ENCODE results near the gene SNRPB2.

SNRPB2 gene

DNA sequence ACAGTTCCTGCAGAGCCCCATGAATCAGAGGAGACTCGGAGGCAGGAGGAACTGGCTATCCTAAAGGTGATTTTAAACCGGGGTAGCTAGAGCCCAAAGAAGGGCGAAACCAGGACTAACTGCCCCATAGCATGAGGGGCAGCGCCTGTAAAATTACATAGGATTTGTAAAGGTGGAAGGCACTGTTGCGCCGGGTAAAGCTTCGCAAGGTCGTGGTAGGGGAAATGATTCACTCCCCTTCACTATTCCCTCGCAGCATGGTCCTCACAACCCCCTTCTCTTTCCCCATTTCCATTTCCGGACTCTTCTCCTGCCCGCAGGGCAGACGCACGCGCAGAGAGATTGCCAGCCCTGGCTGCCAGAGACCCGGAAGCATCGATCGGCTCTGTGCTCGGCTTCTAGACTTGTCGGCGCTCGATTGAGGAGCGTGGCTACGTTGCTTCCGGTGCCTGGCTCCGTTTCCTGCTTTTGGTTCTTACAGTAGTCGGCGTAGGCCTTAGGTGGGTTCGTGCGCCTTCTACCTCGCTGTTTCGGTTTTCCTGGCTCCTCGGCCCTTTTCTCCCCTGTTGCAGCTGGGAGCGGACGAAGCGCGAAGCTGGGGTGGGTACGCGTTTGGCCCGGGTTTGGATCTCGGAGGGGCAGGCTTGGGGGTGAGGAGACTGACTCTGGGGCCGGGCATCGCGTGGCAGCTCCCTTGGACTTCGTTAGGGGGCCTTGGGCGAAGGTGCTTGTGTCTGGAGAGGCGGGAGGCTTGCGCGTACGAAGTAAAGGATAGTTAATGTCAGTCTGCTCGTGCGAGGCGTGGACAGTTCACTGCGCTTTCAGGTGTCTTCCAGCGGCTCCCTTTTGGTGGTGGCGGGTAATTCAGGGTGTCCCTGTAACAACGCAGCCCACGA is at the start of gene SNRPB2:
Gene SNRPB2, plus strand, starts transcription at position 462 of the 896 bp plus-strand sequence. CDS start 1,677 bp downstream, outside the sequence.
- DNase-seq: peak; percentile 69 to 86 (median 81)

- no peak for DNase-seq
These were observed 45.4 kb upstream of the SNRPB2 start for GRCh38 chr20:16684416-16684815.

DNA sequence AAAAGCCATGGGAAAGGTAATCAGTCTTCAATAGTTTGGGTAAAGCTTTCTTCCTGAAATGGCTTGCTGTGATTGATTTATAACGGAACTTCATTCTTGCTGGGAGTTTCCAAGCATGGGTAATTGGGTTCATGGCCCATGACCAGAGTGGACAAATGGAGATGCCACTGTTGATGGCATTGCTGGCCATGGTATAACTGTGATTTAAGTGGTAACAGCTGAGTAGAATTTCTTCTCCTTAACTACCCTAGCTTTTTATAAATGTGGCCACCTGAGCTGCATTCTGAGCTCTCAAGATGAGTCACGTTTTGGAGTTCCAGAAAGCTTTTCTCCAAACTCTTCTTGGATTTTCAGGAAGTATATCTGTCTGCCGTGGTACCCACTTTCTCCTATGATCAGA is 39.9 kb upstream of the SNRPB2 start:
- DNase-seq: no peak

- DNase-seq: no peak
These were observed 38.4 kb upstream of the SNRPB2 start for GRCh38 chr20:16691381-16691780.

DNA sequence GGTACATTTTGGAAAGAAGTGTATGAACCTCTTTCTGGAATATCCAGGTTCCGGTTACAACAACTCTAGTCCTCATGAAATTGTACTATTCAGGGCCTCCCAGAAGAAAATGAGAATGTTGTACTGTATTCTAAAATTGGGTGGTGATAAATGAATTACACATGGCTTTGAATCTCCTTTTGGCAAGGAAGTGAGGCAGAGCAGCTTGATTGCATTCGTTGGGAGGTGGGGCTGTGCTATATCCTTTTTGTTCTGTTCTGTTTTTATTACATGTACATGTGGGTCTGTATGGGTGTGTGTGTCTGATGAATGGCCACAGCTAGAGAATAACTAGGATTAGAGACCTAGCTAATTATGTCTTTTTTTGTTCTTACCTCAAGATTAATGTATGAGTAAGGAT is 37.8 kb upstream of the SNRPB2 start:
- DNase-seq: no peak

DNA sequence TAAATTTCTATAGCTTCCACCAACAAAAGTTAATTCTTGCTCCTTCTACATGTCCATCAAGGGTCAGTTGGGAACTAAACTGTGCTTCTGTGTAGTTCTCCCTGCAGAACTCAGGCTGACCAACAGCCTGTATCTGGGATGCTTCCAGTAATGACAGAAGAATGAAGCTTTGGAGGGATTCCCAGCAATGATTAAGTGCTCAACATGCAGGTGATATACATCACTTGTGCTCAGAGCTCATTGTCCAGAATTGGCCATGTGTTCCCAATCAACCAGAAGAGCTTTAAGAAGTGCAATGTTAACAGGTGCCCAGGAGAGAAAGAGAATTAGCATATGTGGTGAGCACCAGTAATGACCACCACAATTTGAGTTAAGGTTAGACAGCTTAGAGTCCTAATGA is 37.4 kb upstream of the SNRPB2 start:
- no peak for DNase-seq

DNA sequence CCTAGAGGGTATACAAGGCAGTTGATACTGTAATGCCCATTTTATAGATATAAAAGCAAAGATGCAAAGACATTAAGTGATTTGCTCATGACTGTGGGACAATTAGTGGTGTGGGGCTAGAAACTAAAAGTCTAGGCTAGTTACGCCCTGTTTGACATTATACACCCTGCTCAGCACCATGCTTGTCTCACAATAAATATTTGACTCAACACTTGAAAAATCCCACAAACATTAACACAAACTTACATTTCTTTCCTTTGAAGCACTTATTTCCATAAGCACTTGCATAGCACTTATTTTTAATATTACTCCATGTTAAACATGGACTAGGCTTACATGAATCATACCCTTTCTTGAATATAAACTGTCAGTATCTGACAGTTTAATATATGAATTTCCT is 36.5 kb upstream of the SNRPB2 start:
- DNase-seq: no peak

DNA sequence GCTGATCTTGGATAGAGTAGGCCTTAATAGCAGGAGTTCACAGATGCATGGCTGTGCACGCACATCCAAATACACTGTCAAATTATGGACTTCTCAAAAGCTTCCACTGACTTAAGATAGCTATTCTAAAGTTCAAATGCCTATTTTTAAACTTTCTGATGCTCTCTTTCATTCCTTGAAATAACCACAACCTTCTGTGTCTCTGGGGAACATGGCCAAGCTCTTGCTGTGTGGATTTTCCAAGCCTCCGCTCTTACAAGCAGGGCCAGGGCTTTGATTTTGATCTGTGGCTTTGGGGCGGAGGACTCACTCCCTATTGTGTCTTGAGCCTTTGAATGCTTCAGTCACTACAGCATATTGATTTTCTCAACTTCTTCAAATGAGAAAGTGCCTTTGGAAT is 35.7 kb upstream of the SNRPB2 start:
- DNase-seq: no peak

DNA sequence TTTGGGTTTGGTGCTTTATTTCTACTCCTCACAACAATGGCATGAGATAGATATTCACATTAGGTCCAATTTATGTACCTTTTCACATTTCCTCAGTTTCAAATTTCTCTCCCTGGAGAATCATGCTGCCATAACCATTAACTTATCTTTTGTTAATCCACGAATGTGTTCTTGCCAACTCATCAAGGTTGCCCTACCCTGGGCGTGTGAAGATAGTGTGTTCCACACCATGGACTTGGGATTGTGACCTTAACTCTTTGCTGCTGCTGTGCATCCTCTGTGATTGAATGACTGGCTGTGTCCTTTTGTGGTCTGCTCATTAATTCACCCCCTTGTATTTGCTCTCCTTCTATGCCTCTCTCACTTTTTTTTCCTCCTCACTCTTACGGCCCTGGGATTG is 34.2 kb upstream of the SNRPB2 start:
- no peak for DNase-seq

GRCh38 chr20:16699293-16699692 is 30.5 kb upstream of the SNRPB2 start:
- DNase-seq: no peak

GRCh38 chr20:16701296-16701695 is 28.5 kb upstream of the SNRPB2 start:
- no peak for DNase-seq

GRCh38 chr20:16703570-16703969 is 26.3 kb upstream of the SNRPB2 start:
- no peak for DNase-seq

DNA sequence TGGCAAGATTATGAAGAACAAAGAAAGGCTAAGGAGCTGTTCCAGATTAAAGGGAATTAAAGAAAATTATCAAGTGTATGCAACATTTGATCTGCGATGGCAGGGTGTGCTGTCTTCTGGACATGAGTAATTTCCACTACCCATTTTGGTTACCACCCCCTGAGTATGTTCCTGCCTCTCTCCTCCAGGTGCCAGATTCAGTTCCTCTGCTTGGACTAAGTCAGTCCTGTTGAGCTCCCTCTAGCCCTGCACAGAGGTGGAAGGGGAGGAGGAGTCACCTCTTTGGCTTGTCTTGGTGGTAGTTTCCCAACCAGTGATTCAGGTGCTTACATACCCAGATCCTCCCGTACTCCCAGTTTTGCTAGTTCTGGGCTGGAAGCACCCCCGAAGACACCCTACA is 22.2 kb upstream of the SNRPB2 start:
- no peak for DNase-seq

GRCh38 chr20:16708602-16709001 is 21.2 kb upstream of the SNRPB2 start:
- no peak for DNase-seq

- no peak for DNase-seq
These were observed 20.8 kb upstream of the SNRPB2 start for GRCh38 chr20:16709017-16709416.

DNA sequence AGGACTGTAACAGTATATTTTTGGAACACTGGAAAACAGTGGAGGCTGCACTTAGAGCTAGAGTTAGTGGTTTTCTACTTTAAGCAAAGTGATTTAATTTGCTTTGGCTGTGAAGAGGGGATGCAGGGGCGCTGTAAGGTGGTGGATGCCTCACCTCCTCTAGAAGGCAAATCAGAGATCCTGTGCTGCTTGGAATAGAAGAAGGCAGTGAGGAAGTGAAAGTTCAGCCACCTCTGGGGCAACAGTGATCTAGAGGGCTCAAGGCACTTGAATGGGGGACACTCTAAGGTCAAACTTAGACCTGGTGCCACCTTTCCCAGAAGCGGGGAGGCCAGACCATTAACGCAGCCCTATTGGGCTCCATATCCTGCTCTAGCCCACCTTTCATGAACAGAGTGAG is 19.0 kb upstream of the SNRPB2 start:
- no peak for DNase-seq

DNA sequence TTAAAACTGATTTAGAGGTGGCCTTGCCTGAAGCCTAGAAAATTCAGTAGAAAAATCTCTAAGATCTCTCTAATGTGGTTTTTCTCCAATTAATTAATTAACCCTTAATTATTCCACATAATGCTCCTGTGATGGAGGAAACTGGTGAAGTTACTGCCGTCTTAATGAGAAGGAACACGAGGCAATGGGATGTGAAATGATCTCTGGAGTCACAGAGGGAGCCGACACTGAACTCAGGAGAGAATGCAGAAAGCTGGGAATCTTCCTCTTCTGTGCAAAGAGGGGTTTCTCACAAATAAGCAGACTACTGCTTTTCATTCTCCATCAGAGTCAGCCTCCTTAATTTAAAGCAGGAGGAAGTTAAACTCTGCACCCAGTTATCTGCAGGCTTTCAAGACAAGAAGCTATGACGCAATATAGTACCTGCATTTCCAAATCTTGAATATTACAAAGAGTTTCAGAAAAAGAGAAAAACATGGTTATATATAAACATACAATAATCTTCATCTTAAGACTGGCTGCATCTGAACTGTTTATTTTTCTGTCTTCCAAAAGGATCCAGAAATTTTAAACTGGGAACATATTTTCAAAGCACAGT is 18.1 kb upstream of the SNRPB2 start:
- no peak for DNase-seq

DNA sequence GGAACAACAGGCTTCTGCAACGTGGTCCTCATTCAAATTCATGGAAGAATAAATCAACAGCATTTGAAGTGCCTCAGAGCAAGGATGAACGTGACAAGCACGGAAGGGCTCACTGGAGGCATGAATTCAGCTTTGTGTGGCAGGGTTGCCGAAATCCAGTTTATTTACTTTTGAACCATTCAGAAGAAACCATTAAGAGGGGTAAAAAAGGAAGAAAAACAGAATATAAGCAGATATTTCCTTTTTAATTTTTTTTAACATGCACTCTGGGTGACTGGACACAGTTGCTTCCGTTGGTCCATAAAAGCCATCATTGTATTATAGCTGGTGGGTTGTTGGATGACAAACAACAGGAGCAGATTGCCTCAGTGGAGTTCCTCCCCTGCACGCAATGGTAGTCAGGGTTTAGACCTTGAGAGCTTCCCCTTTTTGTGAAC is 17.3 kb upstream of the SNRPB2 start:
- DNase-seq: no peak

- no peak for DNase-seq
These were observed 16.8 kb upstream of the SNRPB2 start for GRCh38 chr20:16713066-16713465.

DNA sequence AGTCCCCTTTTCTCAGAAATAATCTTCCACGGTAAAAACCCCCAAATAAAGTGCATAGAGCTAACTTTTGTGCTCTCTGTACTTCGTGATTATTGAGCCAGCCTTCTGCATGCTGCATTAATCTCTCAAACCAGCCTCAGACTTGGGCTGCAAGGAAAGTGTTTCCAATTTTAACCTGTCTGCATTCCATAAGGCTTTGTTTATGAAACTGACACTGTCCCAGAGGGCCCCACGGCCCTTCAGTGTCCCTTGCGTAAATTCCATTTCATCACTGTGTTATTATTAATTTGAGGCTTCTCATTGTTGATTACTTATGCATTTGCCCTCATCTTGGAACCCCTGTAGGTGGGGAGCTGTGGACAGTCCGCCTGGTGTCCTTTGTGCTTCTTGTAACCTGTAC is 15.6 kb upstream of the SNRPB2 start:
- DNase-seq: no peak

GRCh38 chr20:16714751-16715150 is 15.1 kb upstream of the SNRPB2 start:
- no peak for DNase-seq

GRCh38 chr20:16719421-16719820 is 10.4 kb upstream of the SNRPB2 start:
- DNase-seq: no peak

- DNase-seq: no peak
These were observed 746 bp upstream of the SNRPB2 start for GRCh38 chr20:16729080-16729479.

- DNase-seq: no peak
These were observed 2.8 kb downstream of the SNRPB2 start for GRCh38 chr20:16732506-16733152.
